GM10847 (cell line): ENCODE measurements around the gene CD200R1.

Source experiments
- POLR2A ChIP-seq: IDR thresholded peaks from 2 replicates; pipeline ENCODE4 v1.6.1; 2011; ENCODE audit not compliant: insufficient read length; ENCODE audit errors: extremely low read depth

The CD200R1 gene

GRCh38 chr3:112982710-112983109, 7.8 kb upstream of the CD200R1 start:
- no peak for TF ChIP-seq POLR2A

- TF ChIP-seq POLR2A, result no peak
These were observed 5.2 kb upstream of the CD200R1 start for GRCh38 chr3:112980080-112980479.

- no peak for TF ChIP-seq POLR2A
These were observed 4.4 kb upstream of the CD200R1 start for GRCh38 chr3:112979244-112979832.

- TF ChIP-seq POLR2A, result no peak
These were observed 2.0 kb upstream of the CD200R1 start for GRCh38 chr3:112976953-112977352.

GRCh38 chr3:112976001-112976400, 1.1 kb upstream of the CD200R1 start:
- TF ChIP-seq POLR2A, result no peak

- TF ChIP-seq POLR2A, result no peak
These were observed 755 bp downstream of the CD200R1 start for GRCh38 chr3:112974178-112974517.

GRCh38 chr3:112973325-112974177, 1.4 kb downstream of the CD200R1 start:
- no peak for TF ChIP-seq POLR2A

- TF ChIP-seq POLR2A, result no peak
These were observed 2.7 kb downstream of the CD200R1 start for GRCh38 chr3:112972158-112972557.

- TF ChIP-seq POLR2A, result no peak
These were observed 7.1 kb downstream of the CD200R1 start for GRCh38 chr3:112967828-112968227.

- no peak for TF ChIP-seq POLR2A
These were observed 7.5 kb downstream of the CD200R1 start for GRCh38 chr3:112967425-112967824.

GRCh38 chr3:112966633-112967032, 8.3 kb downstream of the CD200R1 start:
- no peak for TF ChIP-seq POLR2A

GRCh38 chr3:112965656-112966055, 9.2 kb downstream of the CD200R1 start:
- TF ChIP-seq POLR2A, result no peak

- no peak for TF ChIP-seq POLR2A
These were observed 11.2 kb downstream of the CD200R1 start for GRCh38 chr3:112963683-112964082.

GRCh38 chr3:112958811-112959560, 15.9 kb downstream of the CD200R1 start:
- TF ChIP-seq POLR2A, result no peak

GRCh38 chr3:112956351-112956750, 18.6 kb downstream of the CD200R1 start:
- TF ChIP-seq POLR2A, result no peak

- no peak for TF ChIP-seq POLR2A
These were observed 26.5 kb downstream of the CD200R1 start for GRCh38 chr3:112948346-112948838.

GRCh38 chr3:112931736-112932521, 43.0 kb downstream of the CD200R1 start:
- TF ChIP-seq POLR2A, result no peak
